ENCODE results near the gene ZNF619.
A peak's percentile ranks its signal among the peaks of the same experiment; 100 is the strongest.

Gene ZNF619

GRCh38 chr3:40521254-40521653 is 44.3 kb downstream of the ZNF619 start:
- TF ChIP-seq, protein P1, sequence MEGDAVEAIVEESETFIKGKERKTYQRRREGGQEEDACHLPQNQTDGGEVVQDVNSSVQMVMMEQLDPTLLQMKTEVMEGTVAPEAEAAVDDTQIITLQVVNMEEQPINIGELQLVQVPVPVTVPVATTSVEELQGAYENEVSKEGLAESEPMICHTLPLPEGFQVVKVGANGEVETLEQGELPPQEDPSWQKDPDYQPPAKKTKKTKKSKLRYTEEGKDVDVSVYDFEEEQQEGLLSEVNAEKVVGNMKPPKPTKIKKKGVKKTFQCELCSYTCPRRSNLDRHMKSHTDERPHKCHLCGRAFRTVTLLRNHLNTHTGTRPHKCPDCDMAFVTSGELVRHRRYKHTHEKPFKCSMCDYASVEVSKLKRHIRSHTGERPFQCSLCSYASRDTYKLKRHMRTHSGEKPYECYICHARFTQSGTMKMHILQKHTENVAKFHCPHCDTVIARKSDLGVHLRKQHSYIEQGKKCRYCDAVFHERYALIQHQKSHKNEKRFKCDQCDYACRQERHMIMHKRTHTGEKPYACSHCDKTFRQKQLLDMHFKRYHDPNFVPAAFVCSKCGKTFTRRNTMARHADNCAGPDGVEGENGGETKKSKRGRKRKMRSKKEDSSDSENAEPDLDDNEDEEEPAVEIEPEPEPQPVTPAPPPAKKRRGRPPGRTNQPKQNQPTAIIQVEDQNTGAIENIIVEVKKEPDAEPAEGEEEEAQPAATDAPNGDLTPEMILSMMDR (IDR thresholded peaks at IDR 0.05; ENCODE audit: low read depth, low read length, missing control alignments): no peak
- in situ Hi-C loops (cut with HindIII; ENCODE audit: low sequenced_read_pairs): no loop called here
- no peak for DNase-seq (ENCODE audit: low read depth)
- H3K4me3 ChIP-seq (ENCODE audit: low read depth, low read length): no peak overlapping the region

GRCh38 chr3:40523781-40524180 is 46.9 kb downstream of the ZNF619 start:
- H3K4me3 ChIP-seq (ENCODE audit: low read depth, low read length): no peak overlapping the region
- in situ Hi-C loops (cut with HindIII; ENCODE audit: low sequenced_read_pairs): no loop called here
- no peak for DNase-seq (ENCODE audit: low read depth)
- TF ChIP-seq, protein P1 (IDR thresholded peaks at IDR 0.05; ENCODE audit: low read depth, low read length, missing control alignments): no peak

GRCh38 chr3:40524222-40524567 is 47.3 kb downstream of the ZNF619 start:
- peak overlapping the region; percentile 73 for H3K4me3 ChIP-seq (ENCODE audit: low read depth, low read length)
- TF ChIP-seq, protein P1 (IDR thresholded peaks at IDR 0.05; ENCODE audit: low read depth, low read length, missing control alignments): no peak
- DNase-seq (ENCODE audit: low read depth): no peak
- in situ Hi-C loops (cut with HindIII; ENCODE audit: low sequenced_read_pairs): no loop called here

GRCh38 chr3:40524568-40525285 is 47.8 kb downstream of the ZNF619 start, which contains the start of gene ZNF621:
Gene ZNF621 (plus strand): TSS chr3:40524960. CDS start chr3:40525841, 881 bp downstream.
- TF ChIP-seq, protein P1 (IDR thresholded peaks at IDR 0.05; ENCODE audit: low read depth, low read length, missing control alignments): no peak
- peak; percentile 41 for DNase-seq (ENCODE audit: low read depth)
- peak within 1 kb of the TSS; percentile 73 for H3K4me3 ChIP-seq (ENCODE audit: low read depth, low read length)
- in situ Hi-C loops (cut with HindIII; ENCODE audit: low sequenced_read_pairs): no loop called here

DNA sequence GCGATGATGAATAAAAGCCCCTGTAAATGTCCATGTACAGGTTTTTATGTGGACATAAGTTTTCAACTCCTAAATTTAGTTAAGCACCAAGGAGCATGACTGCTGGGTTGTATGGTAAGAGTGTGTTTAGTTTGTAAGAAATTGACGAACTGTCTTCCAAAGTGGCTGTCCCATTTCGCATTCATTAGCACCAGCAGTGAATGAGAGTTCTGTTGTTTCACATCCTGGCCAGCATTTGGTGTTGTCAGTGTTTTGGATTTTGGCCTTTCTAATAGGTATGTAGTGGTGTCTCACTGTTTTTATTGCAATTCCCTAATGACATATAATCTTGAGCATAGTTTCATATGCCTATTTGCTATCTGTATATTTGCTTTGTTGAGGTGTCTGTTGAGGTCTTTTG is 51.5 kb downstream of the ZNF619 start:
- in situ Hi-C loops (cut with HindIII; ENCODE audit: low sequenced_read_pairs): no loop called here
- TF ChIP-seq, protein P1 (IDR thresholded peaks at IDR 0.05; ENCODE audit: low read depth, low read length, missing control alignments): no peak
- no peak overlapping the region for H3K4me3 ChIP-seq (ENCODE audit: low read depth, low read length)
- no peak for DNase-seq (ENCODE audit: low read depth)

GRCh38 chr3:40532252-40532651 is 55.3 kb downstream of the ZNF619 start:
- in situ Hi-C loops (cut with HindIII; ENCODE audit: low sequenced_read_pairs): no loop called here
- TF ChIP-seq, protein P1 (IDR thresholded peaks at IDR 0.05; ENCODE audit: low read depth, low read length, missing control alignments): no peak
- H3K4me3 ChIP-seq (ENCODE audit: low read depth, low read length): no peak overlapping the region
- DNase-seq (ENCODE audit: low read depth): no peak

Data from astrocyte of the cerebellum (primary cell).